GM10266 (cell line): ENCODE data around the gene PRSS38.

Experiments used
- DNase-seq: peaks from one replicate; pipeline ENCODE4 v3.0.0; 2012; ENCODE audit errors: extremely low spot score
- CTCF ChIP-seq: IDR thresholded peaks from 2 replicates; pipeline ENCODE4 v1.5.1; 2012; ENCODE audit warnings: mild to moderate bottlenecking, low read depth; ENCODE audit not compliant: control insufficient read depth, insufficient read depth; ENCODE audit errors: missing control alignments

PRSS38 gene

DNA sequence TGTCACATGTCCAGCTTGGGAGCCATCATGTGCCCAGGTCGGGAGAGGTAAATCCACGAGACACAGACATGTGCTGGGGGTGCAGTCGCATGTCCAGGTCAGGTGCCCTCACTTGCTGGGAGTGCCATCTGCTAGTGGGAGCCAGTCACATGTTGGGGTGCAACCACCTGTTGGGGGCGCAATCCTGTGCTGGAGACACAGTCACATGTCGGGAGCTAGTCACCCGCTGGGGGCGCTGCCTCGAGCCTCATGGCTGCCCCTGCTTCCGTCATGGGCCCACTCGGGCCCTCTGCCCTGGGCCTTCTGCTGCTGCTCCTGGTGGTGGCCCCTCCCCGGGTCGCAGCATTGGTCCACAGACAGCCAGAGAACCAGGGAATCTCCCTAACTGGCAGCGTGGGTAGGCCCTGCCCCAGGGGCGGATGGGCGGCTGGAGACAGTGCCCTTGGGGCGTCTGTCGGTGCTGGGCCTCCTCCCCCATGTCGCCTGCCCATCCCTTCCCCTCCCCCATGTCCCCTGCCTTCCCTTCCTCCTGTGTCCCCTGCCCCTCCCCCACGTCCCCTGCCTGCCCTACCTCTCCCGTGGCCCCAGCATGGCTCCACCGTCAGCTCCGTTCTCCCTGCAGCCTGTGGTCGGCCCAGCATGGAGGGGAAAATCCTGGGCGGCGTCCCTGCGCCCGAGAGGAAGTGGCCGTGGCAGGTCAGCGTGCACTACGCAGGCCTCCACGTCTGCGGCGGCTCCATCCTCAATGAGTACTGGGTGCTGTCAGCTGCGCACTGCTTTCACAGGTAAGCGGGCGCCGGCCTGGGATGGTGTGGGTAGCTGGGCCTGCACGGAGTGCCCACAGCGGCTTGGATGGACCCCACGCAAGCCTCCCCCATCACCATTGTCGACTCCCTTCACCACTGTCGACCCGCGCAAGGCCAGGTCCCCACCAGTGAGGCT lies at the start of gene PRSS38:
PRSS38 (plus strand) TSS at position 208 of the 942 bp plus-strand sequence; CDS start at position 250, 42 bp downstream.
- no peak for DNase-seq
- TF ChIP-seq CTCF, result no peak

DNA sequence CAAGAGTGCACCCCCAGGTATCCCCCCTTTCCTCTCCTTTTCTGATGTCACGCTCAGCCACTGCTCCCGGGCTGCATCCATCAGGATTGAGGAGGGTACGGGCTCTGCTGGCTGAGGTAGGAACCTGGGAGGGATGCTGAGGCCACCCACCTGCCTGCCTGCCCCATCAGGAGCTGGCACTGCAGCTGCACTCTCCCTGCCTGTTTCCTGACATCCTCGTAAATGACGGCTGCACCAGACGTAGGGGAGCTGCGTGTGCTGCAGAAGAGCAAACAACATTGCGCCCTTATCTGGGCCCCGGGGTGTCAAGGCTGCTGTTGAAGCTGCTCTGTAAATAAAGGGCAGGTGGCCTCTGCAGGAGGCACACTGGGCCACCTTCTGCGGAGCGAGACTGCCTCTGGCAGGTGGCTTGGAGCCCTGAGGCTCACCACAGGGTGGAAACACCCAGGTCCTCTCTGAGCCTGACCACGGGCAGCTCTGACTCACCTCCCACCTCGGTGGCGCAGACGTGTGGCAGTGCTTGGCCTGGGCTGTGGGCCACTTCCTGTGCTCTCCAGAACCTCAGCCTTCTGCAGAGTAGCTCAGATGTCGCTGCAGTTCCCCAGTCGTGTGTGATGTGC lies 49.4 kb upstream of the PRSS38 start:
- no peak for TF ChIP-seq CTCF
- DNase-seq, result peak; percentile 40

DNA sequence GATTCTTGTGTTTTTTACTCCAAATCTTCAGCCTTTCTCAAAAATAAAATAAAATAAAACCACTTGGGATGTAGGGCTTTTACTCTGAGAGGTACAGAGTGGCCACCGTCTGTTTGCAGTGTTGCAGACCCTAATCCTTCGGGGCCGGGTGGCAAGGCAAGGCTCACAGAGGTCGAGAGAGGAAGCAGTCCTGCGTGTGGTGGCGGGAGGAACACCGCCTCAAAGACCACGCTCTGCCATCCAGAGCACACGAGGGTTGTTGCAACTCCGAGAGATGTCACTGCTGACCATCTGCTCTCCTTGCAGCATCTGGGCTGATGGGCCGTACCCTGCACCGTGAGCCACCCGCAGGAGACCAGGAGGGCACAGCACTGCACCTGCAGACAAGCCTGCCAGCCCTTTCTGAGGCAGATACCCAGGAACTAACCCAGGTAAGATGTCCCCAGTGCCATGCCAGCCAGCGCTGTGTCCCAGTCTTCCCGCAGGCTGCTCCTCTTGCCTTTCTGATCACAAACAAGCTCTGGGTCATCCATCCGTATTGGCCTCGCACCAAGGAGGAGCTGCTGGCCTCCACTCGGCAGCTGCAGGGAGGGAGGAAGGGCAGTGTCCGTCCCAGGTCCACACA lies 48.7 kb upstream of the PRSS38 start:
- no peak for TF ChIP-seq CTCF
- DNase-seq, result no peak

- DNase-seq, result no peak
- TF ChIP-seq CTCF, result no peak
Measured at GRCh38 chr1:227767401-227768124, 47.9 kb upstream of the PRSS38 start.

GRCh38 chr1:227768125-227768439 lies 47.4 kb upstream of the PRSS38 start:
- no peak for TF ChIP-seq CTCF
- DNase-seq, result no peak

DNA sequence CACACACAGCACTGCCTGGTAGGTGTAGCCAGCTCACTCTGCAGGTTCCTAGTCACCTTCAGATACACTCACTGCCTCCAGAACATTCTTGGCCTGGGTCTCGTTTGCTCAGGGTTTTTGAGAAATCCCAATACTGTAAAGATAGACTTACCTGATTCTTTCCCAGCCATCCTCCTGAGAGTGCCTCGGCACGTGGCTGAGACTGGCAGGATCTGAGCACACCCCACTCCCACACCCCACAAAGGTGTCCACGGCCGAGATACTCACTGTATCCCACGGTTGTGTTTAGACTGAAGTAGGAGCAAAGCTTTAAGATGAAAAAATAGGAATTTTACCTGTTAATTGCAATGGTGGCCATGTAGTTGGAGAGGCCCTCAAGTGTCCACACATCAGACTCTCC lies 46.8 kb upstream of the PRSS38 start:
- no peak for TF ChIP-seq CTCF
- no peak for DNase-seq
